Astrocyte of the cerebellum (primary cell): Measurements from ENCODE around the gene SOX9.

Experiments used
- DNase-seq: peaks from one replicate; pipeline ENCODE4 v3.0.0-alpha.2; 2011; ENCODE audit warnings: low read depth
- H3K4me3 ChIP-seq: 2 replicates; pipeline ENCODE4 v1.5.1; 2011; ENCODE audit warnings: mild to moderate bottlenecking, low read depth, low read length, moderate library complexity
- CTCF ChIP-seq: IDR thresholded peaks from 2 replicates; pipeline ENCODE4 v1.5.1; 2012; ENCODE audit warnings: low read length, low read depth, moderate library complexity, mild to moderate bottlenecking; ENCODE audit errors: missing control alignments
- in situ Hi-C: cut with HindIII; loops from 2 replicates; pipeline ENCODE4 v1.10.0; 2017; ENCODE audit warnings: low sequenced_read_pairs

The SOX9 gene

GRCh38 chr17:72165192-72165866 is 44.5 kb downstream of the SOX9 start:
- in situ Hi-C loops, result no loop called here

DNA sequence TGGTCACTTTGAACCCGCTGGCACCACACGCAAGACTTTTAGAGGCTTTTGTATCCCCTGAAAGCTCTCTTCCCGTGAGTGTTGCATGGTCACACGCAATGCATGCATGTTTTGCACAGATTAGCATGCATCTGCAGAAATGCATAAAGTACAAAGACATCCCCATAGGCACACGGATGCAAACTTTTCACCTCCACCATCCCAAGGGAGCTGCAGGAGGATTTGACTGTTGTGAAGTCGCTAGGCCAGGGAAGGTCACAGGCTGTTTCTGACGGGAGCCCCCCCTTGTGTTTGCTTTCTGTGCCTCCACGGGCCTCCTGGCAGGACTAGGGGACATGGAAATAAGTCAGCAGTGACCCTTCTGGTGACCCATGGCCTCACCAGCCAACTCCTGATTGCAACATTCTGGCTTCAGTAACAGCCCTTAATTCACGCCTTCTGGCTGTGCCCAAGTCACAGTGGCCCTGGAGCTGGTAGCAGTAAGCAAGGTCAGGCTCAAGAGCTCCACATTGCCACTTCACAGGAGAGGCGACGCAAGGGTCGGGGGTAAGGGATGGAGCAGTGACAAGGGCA is 45.1 kb downstream of the SOX9 start:
- in situ Hi-C loops, result no loop called here
- TF ChIP-seq CTCF, result no peak
- no peak for DNase-seq
- H3K4me3 ChIP-seq, result no peak overlapping the region

More at GRCh38 chr17:72165192-72165866, 44.5 kb downstream of the SOX9 start:
- TF ChIP-seq CTCF, result no peak
- DNase-seq, result no peak
- H3K4me3 ChIP-seq, result no peak overlapping the region

DNA sequence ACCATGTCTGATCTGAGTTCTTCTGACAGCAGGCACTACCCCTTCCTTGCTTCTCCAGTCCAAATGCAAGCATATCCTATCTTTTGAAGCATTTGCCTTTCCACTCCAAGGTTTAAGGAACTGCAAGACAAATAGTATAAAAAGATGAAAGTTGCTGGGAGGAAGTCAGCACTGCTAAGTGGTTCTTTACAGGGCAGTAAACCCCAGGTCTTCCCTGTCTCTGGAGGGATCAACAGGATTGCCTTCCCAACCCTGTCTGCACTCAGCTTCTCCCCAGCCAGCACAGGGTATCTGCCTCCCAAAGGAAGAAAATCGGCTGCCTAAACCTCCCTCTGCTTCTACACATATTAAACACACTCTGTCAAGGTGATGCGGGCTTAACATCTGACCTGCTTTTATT is 46.8 kb downstream of the SOX9 start:
- DNase-seq, result no peak
- no peak for TF ChIP-seq CTCF
- in situ Hi-C loops, result no loop called here
- H3K4me3 ChIP-seq, result no peak overlapping the region

GRCh38 chr17:72169823-72170222 is 49.0 kb downstream of the SOX9 start:
- DNase-seq, result no peak
- no peak for TF ChIP-seq CTCF
- no peak overlapping the region for H3K4me3 ChIP-seq
- in situ Hi-C loops, result no loop called here

- H3K4me3 ChIP-seq, result no peak overlapping the region
- DNase-seq, result no peak
- in situ Hi-C loops, result no loop called here
- TF ChIP-seq CTCF, result no peak
Observed at GRCh38 chr17:72171703-72172667, 51.2 kb downstream of the SOX9 start.

- no peak overlapping the region for H3K4me3 ChIP-seq
- in situ Hi-C loops, result no loop called here
- TF ChIP-seq CTCF, result no peak
- DNase-seq, result no peak
Observed at GRCh38 chr17:72173499-72174116, 52.8 kb downstream of the SOX9 start.
